Measurements from ENCODE around the gene CLRN3.

The CLRN3 gene

GRCh38 chr10:127872871-127873600 lies 19.7 kb downstream of the CLRN3 start:
- DNase-seq: no peak

- no peak for DNase-seq
These were observed 20.6 kb downstream of the CLRN3 start for GRCh38 chr10:127872011-127872761.

GRCh38 chr10:127871631-127872010 lies 21.1 kb downstream of the CLRN3 start:
- DNase-seq: no peak

GRCh38 chr10:127869329-127869728 lies 23.4 kb downstream of the CLRN3 start:
- DNase-seq: no peak

- DNase-seq: no peak
These were observed 24.9 kb downstream of the CLRN3 start for GRCh38 chr10:127867805-127868204.

GRCh38 chr10:127866276-127867013 lies 26.3 kb downstream of the CLRN3 start:
- DNase-seq: no peak

GRCh38 chr10:127863231-127863825 lies 29.4 kb downstream of the CLRN3 start:
- DNase-seq: no peak

GRCh38 chr10:127860592-127860991 lies 32.1 kb downstream of the CLRN3 start:
- DNase-seq: no peak

GRCh38 chr10:127855976-127856375 lies 36.8 kb downstream of the CLRN3 start:
- no peak for DNase-seq

GRCh38 chr10:127855591-127855881 lies 37.2 kb downstream of the CLRN3 start:
- DNase-seq: no peak

- DNase-seq: no peak
These were observed 37.8 kb downstream of the CLRN3 start for GRCh38 chr10:127854769-127855590.

GRCh38 chr10:127853868-127854768 lies 38.6 kb downstream of the CLRN3 start:
- DNase-seq: no peak

GRCh38 chr10:127852456-127852855 lies 40.3 kb downstream of the CLRN3 start:
- DNase-seq: no peak

GRCh38 chr10:127851661-127852194 lies 41.0 kb downstream of the CLRN3 start:
- DNase-seq: no peak

- no peak for DNase-seq
These were observed 41.8 kb downstream of the CLRN3 start for GRCh38 chr10:127850944-127851343.

- no peak for DNase-seq
These were observed 42.8 kb downstream of the CLRN3 start for GRCh38 chr10:127849921-127850320.

- DNase-seq: no peak
These were observed 43.5 kb downstream of the CLRN3 start for GRCh38 chr10:127849224-127849623.

- no peak for DNase-seq
These were observed 44.5 kb downstream of the CLRN3 start for GRCh38 chr10:127848226-127848625.

GRCh38 chr10:127845756-127846155 lies 47.0 kb downstream of the CLRN3 start:
- DNase-seq: no peak

GRCh38 chr10:127840884-127841283 lies 51.9 kb downstream of the CLRN3 start:
- no peak for DNase-seq

- no peak for DNase-seq
These were observed 55.8 kb downstream of the CLRN3 start for GRCh38 chr10:127836966-127837365.

All from NCI-H187 (cell line).